ENCODE results near the gene CUX1.

The CUX1 gene

DNA sequence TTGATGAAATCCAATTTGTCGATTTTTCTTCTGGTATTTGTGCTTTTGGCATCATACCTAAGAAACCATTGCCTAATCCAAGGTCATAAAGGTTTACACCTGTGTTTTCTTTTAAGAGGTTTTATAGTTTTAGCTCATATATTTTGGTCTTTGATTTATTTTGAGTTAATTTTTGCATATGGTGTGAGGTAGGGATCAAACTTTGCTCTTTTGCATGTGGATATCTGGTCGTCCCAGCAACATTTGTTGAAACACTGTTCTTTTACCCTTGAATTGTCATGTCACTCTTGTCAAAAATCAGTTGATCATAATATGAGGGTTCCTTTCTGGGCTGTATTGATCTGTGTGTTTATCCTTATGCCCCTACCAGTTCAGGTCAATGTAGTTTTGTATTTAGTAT lies 236.7 kb downstream of the CUX1 start:
- DNase-seq: no peak

DNA sequence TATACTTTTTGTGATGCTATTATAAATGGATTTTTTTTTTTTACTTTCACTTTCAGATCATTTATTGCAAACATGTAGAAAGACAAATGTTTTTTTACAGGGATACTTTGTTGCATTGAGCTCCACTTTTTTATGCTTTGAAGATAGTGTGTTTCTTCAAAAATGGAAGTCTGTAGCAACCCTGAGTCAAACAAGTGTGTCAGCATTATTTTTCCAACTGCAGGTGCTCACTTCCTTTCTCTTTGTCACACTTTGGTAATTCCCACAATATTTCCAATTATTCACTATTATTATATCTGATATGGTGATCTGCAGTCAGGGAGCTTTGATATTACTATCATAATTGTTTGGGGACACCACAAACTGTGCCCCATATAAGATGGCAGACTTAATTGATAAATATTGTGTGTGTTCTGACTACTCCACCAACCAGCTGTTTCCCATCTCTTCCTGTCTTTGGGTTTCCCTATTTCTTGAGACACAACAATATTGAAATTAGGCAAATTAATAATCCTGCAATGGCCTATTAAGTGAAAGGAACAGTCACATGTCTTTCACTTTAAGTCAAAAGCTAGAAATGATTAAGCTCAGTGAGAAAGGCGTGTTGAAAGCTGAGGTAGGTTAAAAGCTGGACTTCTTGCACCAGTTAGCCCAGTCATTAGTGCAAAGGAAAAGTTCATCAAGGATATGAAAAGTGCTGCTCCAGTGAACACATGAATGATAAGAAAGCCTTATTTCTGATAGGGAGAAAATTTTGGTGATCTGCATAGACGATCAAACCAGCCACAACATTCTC lies 238.0 kb downstream of the CUX1 start:
- no peak for DNase-seq

DNA sequence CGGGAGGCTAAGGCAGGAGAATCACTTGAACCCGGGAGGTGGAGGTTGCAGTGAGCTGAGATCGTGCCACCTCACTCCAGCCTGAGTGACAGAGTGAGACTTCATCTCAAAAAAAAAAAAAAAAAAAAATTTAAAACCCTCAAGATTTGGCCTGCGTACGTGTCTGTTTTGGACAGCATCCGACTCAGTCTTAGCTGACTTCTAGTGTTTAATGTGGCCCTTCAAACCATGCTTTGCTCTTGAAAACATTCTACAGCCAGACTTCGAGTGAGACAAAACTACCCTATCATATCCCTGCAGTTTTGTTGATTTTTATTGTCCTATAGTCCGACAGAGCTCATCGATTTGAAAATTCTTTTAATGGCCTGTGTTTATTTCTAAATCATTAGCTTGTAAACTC lies 242.1 kb downstream of the CUX1 start:
- DNase-seq: no peak

DNA sequence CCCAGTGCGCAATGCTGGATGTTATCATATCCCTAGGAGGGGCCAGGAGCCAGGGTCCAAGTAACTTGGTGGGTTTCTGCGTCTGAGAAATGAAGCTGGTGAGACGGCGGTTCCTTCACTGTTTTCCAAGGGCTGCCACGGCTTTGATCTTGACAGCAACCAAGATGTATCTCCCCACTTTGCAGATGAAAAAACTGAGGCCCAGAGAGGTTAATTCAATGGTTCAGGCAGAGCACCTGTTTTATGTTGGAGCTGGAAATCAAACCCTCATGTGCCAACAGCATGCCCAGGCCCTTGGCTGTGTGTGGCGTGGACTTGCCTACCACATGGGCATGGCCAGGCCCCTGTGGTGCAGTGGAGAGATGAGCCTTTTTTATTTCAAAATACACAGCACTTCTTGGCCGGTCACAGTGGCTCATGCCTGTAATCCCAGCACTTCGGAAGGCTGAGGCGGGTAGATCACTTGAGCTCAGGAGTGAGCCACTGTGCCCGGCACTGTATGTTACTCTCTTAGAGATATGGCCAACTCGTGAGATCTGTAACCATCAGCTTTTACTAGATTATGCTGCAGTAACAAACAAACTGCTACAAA lies 244.0 kb downstream of the CUX1 start:
- DNase-seq: no peak

GRCh38 chr7:102061981-102062390 lies 244.6 kb downstream of the CUX1 start:
- DNase-seq: no peak

DNA sequence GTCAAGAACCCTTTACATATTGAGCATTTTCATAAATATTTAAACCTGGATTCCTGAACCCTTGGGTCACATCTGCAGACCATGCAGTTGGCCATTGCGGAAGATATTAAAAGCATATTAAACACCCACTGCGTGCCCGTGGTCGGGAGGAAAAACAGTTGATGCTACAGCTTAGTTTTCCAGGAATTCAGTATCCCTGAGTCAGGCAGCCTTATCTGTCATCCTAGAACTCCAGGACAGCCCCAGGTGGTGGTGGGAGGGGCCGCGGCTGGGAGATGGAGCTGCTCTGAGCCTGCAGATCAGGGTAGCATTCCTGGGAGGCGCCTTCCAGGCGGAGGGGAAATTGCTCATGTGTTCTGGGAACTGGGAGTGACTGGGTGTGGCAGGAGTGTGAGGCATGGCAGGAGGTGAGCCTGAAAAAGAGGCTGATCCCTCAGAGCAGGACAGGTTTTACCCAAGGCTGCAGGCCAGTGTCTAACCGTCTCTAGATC lies 246.3 kb downstream of the CUX1 start:
- no peak for DNase-seq

- DNase-seq: no peak
Observed at GRCh38 chr7:102064361-102065025, 247.1 kb downstream of the CUX1 start.

DNA sequence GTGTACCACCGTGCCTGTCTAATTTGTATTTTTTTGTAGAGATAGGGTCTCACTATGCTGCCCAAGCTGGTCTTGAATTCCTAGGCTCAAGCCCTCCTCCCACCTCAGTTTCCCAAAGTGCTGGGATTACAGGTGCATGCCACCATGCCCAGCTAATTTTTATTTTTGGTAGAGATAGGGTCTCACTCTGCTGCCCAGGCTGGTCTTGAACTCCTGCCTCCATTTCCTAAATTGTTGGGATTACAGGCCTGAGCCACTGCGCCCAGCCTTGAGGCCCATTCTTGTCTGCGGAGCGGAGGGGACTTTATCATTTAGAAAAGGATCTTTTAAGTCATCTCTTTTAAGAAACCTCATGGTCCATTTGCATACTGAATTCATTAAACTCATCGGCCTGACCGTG lies 247.8 kb downstream of the CUX1 start:
- no peak for DNase-seq

DNA sequence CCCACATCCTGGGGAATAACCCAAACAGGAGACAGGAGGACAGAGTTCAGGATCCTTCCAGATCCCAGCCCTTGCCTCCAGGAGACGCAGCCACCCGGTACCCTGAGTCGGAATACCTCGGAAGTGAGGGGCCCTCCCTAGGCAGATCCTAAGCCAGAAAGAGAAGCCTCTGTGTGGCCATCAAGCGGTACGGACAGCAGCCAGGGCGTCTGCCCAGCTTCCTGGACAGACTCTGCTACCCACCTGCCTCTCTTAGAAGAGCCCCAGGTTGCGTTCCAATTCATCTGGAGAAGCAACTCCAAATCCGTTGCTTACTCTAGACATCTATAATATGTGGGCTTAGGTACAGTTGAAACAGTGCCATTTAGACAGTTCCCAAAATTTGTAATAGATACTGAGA lies 249.1 kb downstream of the CUX1 start:
- no peak for DNase-seq

- no peak for DNase-seq
Observed at GRCh38 chr7:102068846-102069245, 251.4 kb downstream of the CUX1 start.

- DNase-seq: no peak
Observed at GRCh38 chr7:102069931-102070629, 252.7 kb downstream of the CUX1 start.

- no peak for DNase-seq
Observed at GRCh38 chr7:102072003-102072402, 254.6 kb downstream of the CUX1 start.

- DNase-seq: no peak
Observed at GRCh38 chr7:102072636-102073209, 255.3 kb downstream of the CUX1 start.

GRCh38 chr7:102073931-102074880 lies 256.8 kb downstream of the CUX1 start:
- DNase-seq: no peak

DNA sequence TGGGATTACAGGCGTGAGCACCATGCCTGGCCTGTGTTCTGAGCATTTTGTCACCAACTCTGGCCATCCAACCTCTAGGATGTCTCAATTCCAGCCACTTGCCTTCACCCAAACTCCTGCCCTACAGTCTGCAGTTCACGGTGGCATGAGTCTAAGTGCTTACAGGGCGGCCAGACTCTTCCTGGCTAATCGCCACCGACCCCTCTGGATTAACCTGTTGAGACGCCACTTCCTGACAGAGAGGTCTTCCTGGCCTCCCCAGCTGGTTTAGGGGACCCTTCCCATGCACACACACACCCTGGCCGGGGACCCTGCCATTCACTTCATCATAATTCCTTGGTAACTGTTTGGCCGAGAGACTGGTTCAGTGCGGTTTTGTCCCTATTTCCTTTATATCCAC lies 257.7 kb downstream of the CUX1 start:
- no peak for DNase-seq

DNA sequence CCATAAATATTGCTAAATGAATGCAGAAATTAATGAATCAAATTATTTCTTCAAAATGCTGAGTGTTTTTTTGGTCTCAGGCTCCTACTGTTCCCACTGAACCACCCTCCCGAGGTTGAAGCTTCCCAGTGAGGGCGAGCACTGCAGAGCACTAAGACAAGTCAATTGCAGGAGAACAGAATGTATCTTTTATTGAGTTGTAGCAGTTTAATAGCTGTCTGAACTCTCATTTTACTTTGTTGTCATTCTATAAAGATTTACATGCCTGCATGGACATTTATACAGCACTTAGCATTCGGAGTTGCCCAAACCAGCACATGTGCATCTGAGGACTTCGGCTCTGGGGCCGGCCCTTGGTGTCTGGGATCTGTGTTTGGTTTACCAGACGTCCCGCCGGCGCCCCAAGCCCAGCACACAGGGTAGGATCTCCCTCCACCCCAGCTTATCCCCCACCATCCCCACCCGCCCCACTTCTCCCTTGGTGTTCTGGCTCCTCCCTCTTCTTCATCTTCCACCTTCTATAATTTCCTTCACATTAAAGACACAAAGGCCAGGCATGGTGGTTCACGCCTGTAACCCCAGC lies 258.2 kb downstream of the CUX1 start:
- no peak for DNase-seq

DNA sequence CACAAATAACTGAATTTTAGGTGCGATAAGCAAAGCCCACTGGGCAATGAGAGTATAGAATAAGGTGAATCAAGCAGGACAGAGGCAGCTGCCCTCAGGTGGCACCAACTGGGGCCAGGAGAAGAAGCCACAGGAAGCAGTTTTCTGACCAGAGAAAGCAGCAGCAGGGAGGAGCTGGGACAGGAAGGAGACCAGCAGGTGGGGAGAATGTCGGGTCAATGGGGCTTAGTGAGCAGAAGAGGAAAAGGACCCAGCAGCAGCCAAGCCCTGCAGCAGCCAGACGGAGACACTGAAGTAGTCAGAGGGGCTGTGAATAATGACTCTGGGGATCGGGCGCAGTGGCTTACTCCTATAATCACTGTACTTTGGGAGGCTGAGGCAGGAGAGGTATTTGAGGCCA lies 259.7 kb downstream of the CUX1 start:
- DNase-seq: no peak

- no peak for DNase-seq
Observed at GRCh38 chr7:102079140-102080018, 262.0 kb downstream of the CUX1 start.

- no peak for DNase-seq
Observed at GRCh38 chr7:102080019-102080433, 262.6 kb downstream of the CUX1 start.

Measured in effector CD4-positive, alpha-beta T cell (primary cell).